GM12878 (cell line): ENCODE data around the gene LY9. TPM values are rescaled to one million over a fixed set of nuclear protein-coding genes. Genes with fewer than 3 reads are reported as not detected.

Experiments
- BCL11A ChIP-seq: IDR thresholded peaks from 2 replicates; pipeline ENCODE4 v1.6.1; 2011; ENCODE audit warnings: low read depth, low read length
- BCL3 ChIP-seq: IDR thresholded peaks from 2 replicates; pipeline ENCODE4 v1.6.1; 2011; ENCODE audit warnings: borderline replicate concordance, low read depth, mild to moderate bottlenecking, moderate library complexity, low read length; ENCODE audit not compliant: insufficient read depth, poor library complexity, severe bottlenecking
- BMI1 ChIP-seq: fragments of 450-650 bp; IDR thresholded peaks from 2 replicates; pipeline ENCODE4 v1.6.1; 2016; ENCODE audit warnings: mild to moderate bottlenecking, moderate library complexity, borderline replicate concordance
- CBFB ChIP-seq: IDR thresholded peaks from 2 replicates; pipeline ENCODE4 v1.6.1; 2016; ENCODE audit warnings: antibody characterized with exemption, low read depth
- E2F8 ChIP-seq: fragments of 450-650 bp; IDR thresholded peaks from 2 replicates; pipeline ENCODE4 v1.6.1; 2018; ENCODE audit warnings: mild to moderate bottlenecking, low read depth, moderate library complexity; ENCODE audit not compliant: partially characterized antibody
- EED ChIP-seq: sonication (generic); IDR thresholded peaks from 2 replicates; pipeline ENCODE4 v1.6.1; 2016; ENCODE audit warnings: antibody characterized with exemption, low read depth
- FOXK2 ChIP-seq: fragments of 450-650 bp; IDR thresholded peaks from 2 replicates; pipeline ENCODE4 v1.6.1; 2017; ENCODE audit warnings: mild to moderate bottlenecking, moderate library complexity
- IKZF1 ChIP-seq: fragments of 450-650 bp; conservative IDR thresholded peaks from 2 replicates; pipeline ENCODE4 v1.6.1; 2017; ENCODE audit warnings: antibody characterized with exemption, mild to moderate bottlenecking
- IRF3 ChIP-seq: fragments of 450-650 bp; IDR thresholded peaks from 2 replicates; pipeline ENCODE4 v1.6.1; 2014; ENCODE audit warnings: mild to moderate bottlenecking
- MEF2B ChIP-seq: fragments of 450-650 bp; IDR thresholded peaks from 2 replicates; pipeline ENCODE4 v1.6.1; 2018; ENCODE audit warnings: mild to moderate bottlenecking, moderate library complexity; ENCODE audit not compliant: partially characterized antibody, poor library complexity, severe bottlenecking
- PBX3 ChIP-seq: IDR thresholded peaks from 2 replicates; pipeline ENCODE4 v1.6.1; 2011; ENCODE audit warnings: mild to moderate bottlenecking, low read depth, low read length, moderate library complexity; ENCODE audit not compliant: insufficient replicate concordance
- POLR2AphosphoS2 ChIP-seq: IDR thresholded peaks from 2 replicates; pipeline ENCODE4 v1.6.1; 2011; ENCODE audit warnings: low read depth, mild to moderate bottlenecking, low read length, improper control_type of control experiment, moderate library complexity
- POU2F2 ChIP-seq: IDR thresholded peaks from 3 replicates; pipeline ENCODE4 v1.6.1; 2011; ENCODE audit warnings: low read depth, mild to moderate bottlenecking, low read length, borderline replicate concordance
- PRDM15 ChIP-seq: fragments of 450-650 bp; formaldehyde crosslinking; IDR thresholded peaks from 2 replicates; pipeline ENCODE4 v1.4.0; 2020; ENCODE audit warnings: mild to moderate bottlenecking, moderate library complexity
- RCOR1 ChIP-seq: conservative IDR thresholded peaks from 2 replicates; pipeline ENCODE4 v1.6.1; 2012; ENCODE audit warnings: low read depth, low read length, improper control_type of control experiment
- SMC3 ChIP-seq: IDR thresholded peaks from 2 replicates; pipeline ENCODE4 v1.6.1; 2011; ENCODE audit warnings: low read length, improper control_type of control experiment, borderline replicate concordance
- SREBF1 ChIP-seq: IDR thresholded peaks from 2 replicates; pipeline ENCODE4 v1.6.1; 2012; ENCODE audit warnings: mild to moderate bottlenecking, low read length
- TAF1 ChIP-seq: IDR thresholded peaks from 2 replicates; pipeline ENCODE4 v1.6.1; 2011; ENCODE audit warnings: mild to moderate bottlenecking, low read depth, low read length, borderline replicate concordance
- WRNIP1 ChIP-seq: IDR thresholded peaks from 2 replicates; pipeline ENCODE4 v1.6.1; 2011; ENCODE audit warnings: low read depth, low read length, improper control_type of control experiment, borderline replicate concordance
- polyA plus RNA-seq, 11 experiments: library from polyadenylated mRNA; depleted of rRNA in 4 of 11; unstranded in 6 of 11; stranded (reverse) in 5 of 11; fragments of >200 nt; fragmentation: Nextera tagmentation in 4 of 11; fragmentation: Illumina TruSeq in 1 of 11; extraction: Ambion mirVana in 4 of 11; extraction: Trizol in 1 of 11; gene quantifications; 1 replicate in 1 of 11; 2 replicates in 10 of 11; pipeline versions ENCODE4 v1.2.1 to v1.2.3, GENCODE V29; 2011 to 2016; ENCODE audit warnings: inconsistent platforms in 2 of 11, missing spikeins in 2 of 11, low read depth in 1 of 11
- total RNA-seq, 4 experiments: library from RNA; depleted of rRNA in 3 of 4; stranded (reverse); fragments of >200 nt in 3 of 4; fragmentation: Illumina TruSeq in 1 of 4; extraction: Trizol in 1 of 4; gene quantifications; 2 replicates each; pipeline versions ENCODE4 v1.2.1 to v1.2.3, GENCODE V29; 2013 to 2021

The LY9 gene
- total and polyA plus RNA-seq, 10 of the 15 experiments (the other 5 are each of a cell fraction or from before 2014, with no cell fraction given) = 2.7 to 12.5 (median 9.0) TPM

GRCh38 chr1:160781914-160782689 lies 13.9 kb upstream of the LY9 start (continued):
- TF ChIP-seq FOXK2 (no peak), IKZF1 (peak; percentile 99), EED (peak; percentile 100), SREBF1 (no peak), PBX3 (no peak), IRF3 (no peak), BMI1 (no peak), BCL3 (peak; percentile 62), WRNIP1 (0 out of 2 replicates have a peak, but pooled peaks have one; percentile 49), RCOR1 (no peak), CBFB (0 out of 2 replicates have a peak, but pooled peaks have one; percentile 73), PRDM15 (CRISPR knock-in tag) (no peak), POLR2AphosphoS2 (no peak), SMC3 (no peak; the same call in 1 of the 2 replicates), TAF1 (no peak), MEF2B (peak; percentile 60), BCL11A (peak; percentile 76), POU2F2 (peak; percentile 95; the same call in 2 of the 3 replicates), E2F8 (no peak)
